G401 (cell line): ENCODE data around the gene COL6A5. TPM values are rescaled to one million over a fixed set of nuclear protein-coding genes. Genes with fewer than 3 reads are reported as not detected.

Experiments
- total RNA-seq: library from RNA; depleted of rRNA; stranded (reverse); fragments of >200 nt; shearing (Covaris generic); gene quantifications from 2 replicates; pipeline ENCODE4 v1.2.3, GENCODE V29; 2014; rRNA removed

COL6A5 gene
- total RNA-seq, 1 experiment from 2014 or later = not detected

Other genes with a start within 250 kb of the COL6A5 start
- not detected in 2 replicates for gene COL6A6, start 171.5 kb downstream of the COL6A5 start, total RNA-seq